D721Med (cell line): ENCODE data around the gene TRAPPC1.

Source experiments
- DNase-seq: peaks from one replicate; pipeline ENCODE4 v3.0.0; 2011; ENCODE audit warnings: low spot score; ENCODE audit not compliant: insufficient read length
- FAIRE-seq: peaks from 2 replicates; lab custom pipeline; 2011; peaks lifted over from hg19 to GRCh38; lab: Jason Lieb, UNC
- CTCF ChIP-seq: IDR thresholded peaks from 2 replicates; pipeline ENCODE4 v1.5.1; 2012; ENCODE audit warnings: mild to moderate bottlenecking, control low read depth; ENCODE audit not compliant: insufficient read depth; ENCODE audit errors: missing control alignments

TRAPPC1 gene

GRCh38 chr17:7912927-7913524 is 18.7 kb downstream of the TRAPPC1 start:
- DNase-seq = no peak
- TF ChIP-seq CTCF = peak; percentile 47
- no peak for FAIRE-seq

- FAIRE-seq (no peak), DNase-seq (no peak)
- TF ChIP-seq CTCF = no peak
Measured at GRCh38 chr17:7911116-7911515, 20.6 kb downstream of the TRAPPC1 start.

GRCh38 chr17:7910711-7911110 is 21.0 kb downstream of the TRAPPC1 start:
- FAIRE-seq (no peak), DNase-seq (no peak)
- no peak for TF ChIP-seq CTCF

GRCh38 chr17:7910281-7910680 is 21.5 kb downstream of the TRAPPC1 start:
- DNase-seq (no peak), FAIRE-seq (no peak)
- no peak for TF ChIP-seq CTCF

GRCh38 chr17:7909089-7909488 is 22.7 kb downstream of the TRAPPC1 start:
- TF ChIP-seq CTCF = no peak
- no peak for FAIRE-seq
- DNase-seq = no peak

GRCh38 chr17:7903154-7904103 is 28.3 kb downstream of the TRAPPC1 start:
- no peak for DNase-seq
- TF ChIP-seq CTCF = no peak
- FAIRE-seq = no peak

- TF ChIP-seq CTCF = peak; percentile 12
- DNase-seq (no peak), FAIRE-seq (no peak)
Measured at GRCh38 chr17:7897773-7898172, 34.0 kb downstream of the TRAPPC1 start.
